Measurements from ENCODE around the gene GHR.

The GHR gene

DNA sequence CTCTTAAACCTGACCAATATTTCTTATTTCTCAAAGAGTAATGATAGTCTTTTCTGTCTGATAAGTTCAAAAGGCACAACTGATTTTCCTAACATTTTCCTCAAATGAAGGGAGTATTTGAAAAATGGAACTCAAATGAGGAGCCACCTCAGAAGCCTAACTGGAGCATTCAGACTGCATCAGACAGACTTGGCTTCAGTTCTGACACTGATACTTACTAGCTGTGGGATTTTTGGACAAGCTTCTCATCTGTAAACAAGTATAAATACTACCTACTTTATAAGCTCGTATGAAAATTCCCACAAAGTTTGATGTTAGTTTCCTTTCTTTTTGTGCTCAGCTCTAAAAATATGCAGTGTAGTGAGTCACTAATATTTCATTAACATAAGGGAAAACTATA lies 225.7 kb downstream of the GHR start:
- Histone ChIP-seq H3K27ac (ENCODE audit: poor library complexity, severe bottlenecking) (no peak overlapping the region), H3K9me3 (ENCODE audit: severe bottlenecking) (no peaks in the 10 kb centered on the region), H3K36me3 (ENCODE audit: low read depth) (no peaks in the 10 kb centered on the region), H3K4me1 (ENCODE audit: insufficient read depth, poor library complexity, severe bottlenecking) (no peaks in the 10 kb centered on the region), H3K4me3 (ENCODE audit: severe bottlenecking) (no peak overlapping the region), H3K27me3 (ENCODE audit: insufficient read depth, poor library complexity, severe bottlenecking) (no peaks in the 10 kb centered on the region)
- ATAC-seq (ENCODE audit: low read depth) (no peak), DNase-seq (ENCODE audit: low spot score) (no peak)
- TF ChIP-seq, protein P1, sequence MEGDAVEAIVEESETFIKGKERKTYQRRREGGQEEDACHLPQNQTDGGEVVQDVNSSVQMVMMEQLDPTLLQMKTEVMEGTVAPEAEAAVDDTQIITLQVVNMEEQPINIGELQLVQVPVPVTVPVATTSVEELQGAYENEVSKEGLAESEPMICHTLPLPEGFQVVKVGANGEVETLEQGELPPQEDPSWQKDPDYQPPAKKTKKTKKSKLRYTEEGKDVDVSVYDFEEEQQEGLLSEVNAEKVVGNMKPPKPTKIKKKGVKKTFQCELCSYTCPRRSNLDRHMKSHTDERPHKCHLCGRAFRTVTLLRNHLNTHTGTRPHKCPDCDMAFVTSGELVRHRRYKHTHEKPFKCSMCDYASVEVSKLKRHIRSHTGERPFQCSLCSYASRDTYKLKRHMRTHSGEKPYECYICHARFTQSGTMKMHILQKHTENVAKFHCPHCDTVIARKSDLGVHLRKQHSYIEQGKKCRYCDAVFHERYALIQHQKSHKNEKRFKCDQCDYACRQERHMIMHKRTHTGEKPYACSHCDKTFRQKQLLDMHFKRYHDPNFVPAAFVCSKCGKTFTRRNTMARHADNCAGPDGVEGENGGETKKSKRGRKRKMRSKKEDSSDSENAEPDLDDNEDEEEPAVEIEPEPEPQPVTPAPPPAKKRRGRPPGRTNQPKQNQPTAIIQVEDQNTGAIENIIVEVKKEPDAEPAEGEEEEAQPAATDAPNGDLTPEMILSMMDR (IDR thresholded peaks at IDR 0.05; ENCODE audit: poor library complexity, severe bottlenecking): no peak

DNA sequence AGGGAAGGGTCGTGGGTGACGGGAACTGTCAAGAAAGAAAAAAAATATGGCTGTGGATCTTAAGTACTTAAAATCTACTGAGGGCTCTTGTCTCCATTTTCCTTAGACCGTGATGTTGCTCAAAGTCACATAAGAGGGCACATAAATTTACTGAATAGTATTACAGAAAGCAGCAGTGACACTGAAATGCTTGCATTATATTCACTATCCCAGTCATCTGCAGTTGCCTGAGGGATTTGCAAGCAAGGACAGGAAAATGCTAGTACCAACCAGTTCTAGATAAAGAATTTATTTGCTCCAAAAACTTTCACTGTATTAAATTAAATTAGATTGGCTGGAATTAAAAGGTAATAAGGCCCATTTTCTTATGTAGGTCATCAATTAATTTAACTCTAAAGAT lies 226.8 kb downstream of the GHR start:
- Histone ChIP-seq H3K4me3 (ENCODE audit: severe bottlenecking) (no peak overlapping the region), H3K36me3 (ENCODE audit: low read depth) (no peaks in the 10 kb centered on the region), H3K27ac (ENCODE audit: poor library complexity, severe bottlenecking) (no peak overlapping the region), H3K9me3 (ENCODE audit: severe bottlenecking) (no peaks in the 10 kb centered on the region), H3K27me3 (ENCODE audit: insufficient read depth, poor library complexity, severe bottlenecking) (no peaks in the 10 kb centered on the region), H3K4me1 (ENCODE audit: insufficient read depth, poor library complexity, severe bottlenecking) (no peaks in the 10 kb centered on the region)
- TF ChIP-seq, protein P1 (IDR thresholded peaks at IDR 0.05; ENCODE audit: poor library complexity, severe bottlenecking): no peak
- no peak for DNase-seq (ENCODE audit: low spot score)
- ATAC-seq (ENCODE audit: low read depth): no peak

DNA sequence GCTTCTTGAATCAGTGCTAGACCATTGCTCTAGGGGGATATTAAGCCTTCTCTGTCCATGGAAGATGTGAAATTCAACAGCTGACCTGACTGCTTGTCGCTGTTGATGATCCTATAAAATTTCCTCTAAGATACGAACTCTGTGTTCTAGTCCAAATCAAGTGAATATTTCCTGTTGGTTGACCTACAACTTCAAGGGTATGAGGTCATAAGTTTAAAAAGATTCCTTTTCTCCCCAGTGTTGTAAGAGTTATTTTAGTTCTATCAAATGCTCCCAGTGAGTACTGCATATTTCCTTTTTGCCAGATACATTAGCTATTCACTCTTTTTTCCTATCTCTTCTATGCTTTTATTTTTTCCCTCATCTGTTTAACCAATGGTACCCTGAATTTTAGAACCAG lies 230.5 kb downstream of the GHR start:
- H3K4me1 ChIP-seq (ENCODE audit: insufficient read depth, poor library complexity, severe bottlenecking): peaks cover 8% of the 10 kb centered on the region
- no peaks in the 10 kb centered on the region for H3K36me3 ChIP-seq (ENCODE audit: low read depth)
- DNase-seq (ENCODE audit: low spot score) (no peak), ATAC-seq (ENCODE audit: low read depth) (no peak)
- H3K9me3 ChIP-seq (ENCODE audit: severe bottlenecking): no peaks in the 10 kb centered on the region
- no peak overlapping the region for H3K4me3 ChIP-seq (ENCODE audit: severe bottlenecking)
- no peaks in the 10 kb centered on the region for H3K27me3 ChIP-seq (ENCODE audit: insufficient read depth, poor library complexity, severe bottlenecking)
- no peak overlapping the region for H3K27ac ChIP-seq (ENCODE audit: poor library complexity, severe bottlenecking)
- TF ChIP-seq, protein P1 (IDR thresholded peaks at IDR 0.05; ENCODE audit: poor library complexity, severe bottlenecking): no peak

DNA sequence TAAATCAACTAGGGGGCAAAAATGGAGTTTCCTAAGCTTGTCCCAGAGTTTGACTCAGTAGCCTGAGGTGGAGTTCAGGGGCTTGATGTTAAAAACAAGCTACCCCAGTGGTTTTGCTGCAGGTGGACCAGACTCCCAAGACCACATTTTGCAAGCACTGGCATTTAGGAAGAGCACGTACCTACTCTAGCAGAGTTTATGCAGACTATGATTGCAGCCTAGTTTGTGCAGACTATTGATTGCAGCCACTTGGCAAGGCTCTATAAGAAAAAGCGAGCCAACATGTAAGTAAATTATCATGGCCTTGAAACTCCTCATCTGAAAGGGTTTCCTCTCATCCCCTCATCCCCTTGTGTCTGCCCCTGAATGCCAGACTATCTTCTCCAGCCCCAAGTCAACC lies 231.4 kb downstream of the GHR start:
- Histone ChIP-seq H3K27me3 (ENCODE audit: insufficient read depth, poor library complexity, severe bottlenecking) (no peaks in the 10 kb centered on the region), H3K4me1 (ENCODE audit: insufficient read depth, poor library complexity, severe bottlenecking) (peaks cover 8% of the 10 kb centered on the region), H3K27ac (ENCODE audit: poor library complexity, severe bottlenecking) (no peak overlapping the region), H3K4me3 (ENCODE audit: severe bottlenecking) (no peak overlapping the region), H3K36me3 (ENCODE audit: low read depth) (no peaks in the 10 kb centered on the region), H3K9me3 (ENCODE audit: severe bottlenecking) (no peaks in the 10 kb centered on the region)
- TF ChIP-seq, protein P1 (IDR thresholded peaks at IDR 0.05; ENCODE audit: poor library complexity, severe bottlenecking): no peak
- ATAC-seq (ENCODE audit: low read depth) (no peak), DNase-seq (ENCODE audit: low spot score) (no peak)

DNA sequence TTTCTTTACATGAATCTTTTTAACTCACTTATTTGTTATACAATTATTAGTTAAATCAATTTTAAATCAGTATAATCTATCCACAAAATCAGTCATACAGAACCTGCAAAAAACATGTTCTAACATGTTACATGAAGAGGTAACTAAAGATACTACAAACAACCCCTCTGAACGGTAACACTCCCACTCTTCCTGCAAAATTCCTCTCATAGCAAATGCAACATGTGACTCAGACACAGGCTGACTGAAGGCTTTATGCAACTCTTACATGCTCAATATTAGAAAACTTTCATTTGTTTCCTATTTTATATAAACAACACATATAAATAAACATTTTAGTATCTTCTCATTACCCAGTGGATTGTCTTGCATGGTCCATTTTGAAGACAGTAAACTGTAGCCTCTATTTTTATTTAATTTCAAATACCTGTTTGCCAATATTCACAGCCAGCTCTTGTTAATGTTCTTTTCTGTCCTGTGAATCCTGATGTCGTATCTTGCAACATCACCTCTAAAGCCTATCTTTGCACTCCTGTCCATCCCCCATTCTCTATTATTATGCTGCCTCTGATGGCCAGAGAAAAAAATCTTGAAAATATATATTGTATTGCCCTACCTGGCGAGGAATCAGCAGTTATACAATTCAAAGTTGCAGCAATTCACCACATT lies 232.9 kb downstream of the GHR start:
- Histone ChIP-seq H3K9me3 (ENCODE audit: severe bottlenecking) (no peaks in the 10 kb centered on the region), H3K4me1 (ENCODE audit: insufficient read depth, poor library complexity, severe bottlenecking) (peaks cover 8% of the 10 kb centered on the region), H3K27me3 (ENCODE audit: insufficient read depth, poor library complexity, severe bottlenecking) (no peaks in the 10 kb centered on the region), H3K27ac (ENCODE audit: poor library complexity, severe bottlenecking) (no peak overlapping the region), H3K36me3 (ENCODE audit: low read depth) (no peaks in the 10 kb centered on the region), H3K4me3 (ENCODE audit: severe bottlenecking) (peak overlapping the region; percentile 5)
- DNase-seq (ENCODE audit: low spot score) (no peak), ATAC-seq (ENCODE audit: low read depth) (peak; percentile 87)
- TF ChIP-seq, protein P1 (IDR thresholded peaks at IDR 0.05; ENCODE audit: poor library complexity, severe bottlenecking): no peak

Measured in RWPE2 (cell line).